Coronary artery (tissue), 2 donors: ENCODE results near the gene ISY1.
"Not testable (repeated sequence)": the region's sequence is repeated elsewhere in the genome, so short reads cannot be mapped to it uniquely, and the experiment has no call there.

Source experiments
- DNase-seq: peaks from one replicate; pipeline ENCODE4 v3.0.0-alpha.2; 2017; ENCODE audit warnings: low spot score
- H3K27ac ChIP-seq, 2 donors: fragments of 200-600 bp; sonication (generic); one replicate each; pipeline ENCODE4 v1.5.1; 2016 to 2019
- H3K4me3 ChIP-seq: fragments of 200-600 bp; sonication (generic); 2 replicates; pipeline ENCODE4 v1.5.1; 2016; ENCODE audit warnings: mild to moderate bottlenecking, moderate library complexity
- CTCF ChIP-seq: fragments of 200-600 bp; sonication (generic); IDR thresholded peaks from one replicate; pipeline ENCODE4 v1.5.1; 2019; ENCODE audit warnings: antibody characterized with exemption

Gene ISY1

GRCh38 chr3:129117134-129117533 lies 43.7 kb downstream of the ISY1 start:
- H3K4me3 ChIP-seq: no peak overlapping the region

GRCh38 chr3:129116482-129116946 lies 44.3 kb downstream of the ISY1 start:
- H3K4me3 ChIP-seq: no peak overlapping the region
- no peak for DNase-seq
- no peak for TF ChIP-seq CTCF
- peak overlapping the region in 1 of 2 donors; percentile 44 for H3K27ac ChIP-seq

More at GRCh38 chr3:129117134-129117533, 43.7 kb downstream of the ISY1 start:
- no peak for DNase-seq
- no peak overlapping the region for H3K27ac ChIP-seq
- no peak for TF ChIP-seq CTCF

GRCh38 chr3:129114455-129114854 lies 46.4 kb downstream of the ISY1 start:
- no peak for TF ChIP-seq CTCF
- Histone ChIP-seq H3K4me3 (no peak overlapping the region), H3K27ac (no peak overlapping the region)
- no peak for DNase-seq

- no peak overlapping the region for H3K27ac ChIP-seq
- no peak for DNase-seq
- H3K4me3 ChIP-seq: no peak overlapping the region
- TF ChIP-seq CTCF: no peak
Observed at GRCh38 chr3:129112308-129113052, 48.4 kb downstream of the ISY1 start.

- DNase-seq, H3K27ac ChIP-seq, H3K4me3 ChIP-seq: not testable (repeated sequence)
Observed at GRCh38 chr3:129111076-129111780, 49.6 kb downstream of the ISY1 start.

GRCh38 chr3:129107793-129108192 lies 53.1 kb downstream of the ISY1 start:
- Histone ChIP-seq H3K27ac (no peak overlapping the region), H3K4me3 (no peak overlapping the region)
- DNase-seq: no peak
- TF ChIP-seq CTCF: no peak

GRCh38 chr3:129106866-129107565 lies 53.8 kb downstream of the ISY1 start:
- DNase-seq: no peak
- no peak for TF ChIP-seq CTCF
- no peak overlapping the region for H3K27ac ChIP-seq
- H3K4me3 ChIP-seq: no peak overlapping the region
